HG03097 (cell line): ENCODE measurements around the gene RUNX2.

Source experiments
- ATAC-seq: cut with Tn5 transposase; IDR thresholded peaks from one replicate; pipeline ENCODE4 v1.9.1; 2021; ENCODE audit not compliant: unreplicated experiment, low FRiP score

RUNX2 gene

GRCh38 chr6:45712786-45713185, 384.7 kb downstream of the RUNX2 start:
- ATAC-seq, result no peak
